Fibroblast of skin of abdomen (primary cell): ENCODE measurements around the gene ARHGEF10L.
A peak's percentile ranks its signal among the peaks of the same experiment; 100 is the strongest.

ENCODE experiments used
- DNase-seq: peaks from one replicate; pipeline ENCODE4 v3.0.0-alpha.2; 2013

ARHGEF10L gene

DNA sequence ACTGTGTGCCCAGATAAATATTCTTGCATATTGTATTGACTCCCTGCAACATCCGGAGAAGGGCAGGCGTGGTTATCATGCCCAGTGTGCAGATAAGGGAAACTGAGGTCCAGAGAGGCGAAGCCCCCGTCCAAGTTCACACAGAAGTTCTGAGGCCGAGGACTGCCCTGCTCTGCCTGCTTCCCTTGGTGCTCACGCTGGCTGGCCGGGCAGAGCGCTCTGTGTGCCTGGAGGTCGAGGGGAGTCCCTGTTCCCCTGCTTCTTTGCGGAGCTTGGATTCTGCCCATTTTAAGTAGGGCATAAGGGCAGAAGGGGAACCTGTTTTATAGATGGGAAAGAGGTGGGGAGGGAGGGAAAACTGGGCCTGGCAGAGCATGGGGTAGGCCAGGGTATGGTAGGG lies 122.8 kb downstream of the ARHGEF10L start:
- DNase-seq, result no peak

DNA sequence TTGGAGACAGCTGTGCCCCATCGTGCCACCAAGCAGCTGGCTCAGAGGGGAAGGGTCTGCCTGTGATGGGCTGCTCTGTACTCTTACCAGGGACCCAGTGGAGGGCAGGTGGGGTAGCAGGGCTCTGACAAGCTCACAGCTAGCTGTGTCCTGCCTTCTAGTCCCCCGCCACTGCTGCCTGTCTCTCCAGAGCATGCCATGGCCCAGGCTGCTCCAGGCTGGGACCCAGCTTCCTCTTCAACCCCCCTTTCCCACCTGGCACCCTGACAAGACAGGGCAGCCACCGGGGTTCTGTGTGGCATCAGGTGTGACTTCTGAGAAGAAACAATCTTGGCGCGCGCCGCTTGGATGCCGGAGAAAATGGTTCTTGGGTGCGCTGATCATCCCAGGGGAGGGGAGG lies 123.3 kb downstream of the ARHGEF10L start:
- no peak for DNase-seq

DNA sequence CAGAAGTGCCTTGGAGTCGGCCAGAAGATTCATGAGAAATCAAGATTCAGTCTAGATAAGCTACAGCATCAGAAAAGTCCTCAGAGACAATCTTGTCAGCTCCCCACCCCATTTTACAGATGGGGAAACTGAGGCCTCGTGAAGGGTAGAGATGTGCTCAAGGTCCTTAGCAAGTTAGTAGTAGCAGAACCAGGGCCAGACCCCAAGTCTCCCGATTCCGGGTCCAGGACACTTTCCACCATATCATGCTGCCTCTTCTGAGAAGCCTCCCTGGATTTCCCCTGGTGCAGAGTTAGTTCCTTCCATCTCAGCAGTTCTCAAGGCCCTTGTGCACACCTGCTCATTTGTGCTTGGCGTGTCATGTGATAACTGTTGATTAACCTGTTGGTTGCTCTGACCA lies 124.1 kb downstream of the ARHGEF10L start:
- no peak for DNase-seq

GRCh38 chr1:17664322-17664721 lies 124.8 kb downstream of the ARHGEF10L start:
- DNase-seq, result no peak

DNA sequence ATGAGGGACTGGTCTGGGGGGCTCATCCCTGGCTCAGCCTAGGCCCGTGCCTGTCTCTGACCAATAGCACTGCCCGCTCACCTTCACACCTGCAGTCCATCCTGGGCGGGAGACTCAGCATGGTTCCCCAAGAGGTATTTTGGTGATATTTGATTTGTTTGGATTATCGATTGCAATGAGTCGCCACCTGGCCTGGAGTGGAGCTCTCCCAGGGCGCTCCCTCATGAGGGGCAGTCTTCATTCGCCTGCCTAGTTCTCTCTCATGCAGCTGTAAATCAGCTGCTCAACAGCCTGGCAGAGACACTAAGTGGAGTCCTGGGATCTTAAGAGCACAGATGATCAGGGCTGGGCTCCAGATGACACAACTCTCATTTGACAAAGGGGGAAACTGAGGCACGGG lies 125.6 kb downstream of the ARHGEF10L start:
- DNase-seq, result no peak

- no peak for DNase-seq
These were observed 126.6 kb downstream of the ARHGEF10L start for GRCh38 chr1:17665950-17666720.

DNA sequence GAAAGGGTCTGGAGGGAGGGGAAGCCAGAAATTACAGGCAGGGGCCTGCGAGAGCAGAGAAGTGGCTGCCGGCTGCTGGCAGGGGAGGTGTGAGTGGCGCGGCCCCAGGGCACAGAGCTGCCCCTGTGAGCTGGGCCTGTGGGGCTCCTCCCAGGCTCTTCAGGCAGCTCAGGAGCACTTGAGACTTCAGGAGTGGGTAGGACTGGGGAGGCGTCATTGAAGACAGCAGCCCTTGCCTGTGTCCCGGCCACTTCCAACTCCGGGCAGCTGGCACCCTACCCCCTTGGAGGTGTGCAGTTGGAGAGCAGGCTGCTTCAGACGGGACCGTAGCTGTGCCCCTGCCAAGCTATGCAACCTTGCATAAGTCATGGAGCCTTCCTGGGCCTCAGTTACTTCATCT lies 128.1 kb downstream of the ARHGEF10L start:
- DNase-seq, result no peak

DNA sequence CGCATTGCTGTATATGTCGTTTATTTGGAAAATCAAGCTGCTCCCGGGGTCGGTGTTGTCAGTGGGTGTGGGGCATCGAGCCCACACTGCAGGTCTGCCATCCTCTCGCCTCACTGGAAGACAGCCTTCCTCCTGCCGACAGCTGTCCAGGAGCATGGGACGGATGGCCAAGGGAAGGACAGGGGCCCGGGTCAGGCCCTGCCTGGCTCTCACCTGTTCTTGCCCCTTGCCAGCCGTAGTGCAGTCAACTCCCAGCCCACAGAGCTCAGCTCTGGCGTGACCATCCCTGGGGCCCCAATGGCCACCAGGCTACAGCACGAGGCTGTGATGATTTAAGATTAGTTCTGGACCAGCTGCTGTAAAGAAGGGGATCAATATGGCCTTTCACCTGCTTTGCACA lies 128.7 kb downstream of the ARHGEF10L start:
- DNase-seq, result no peak

DNA sequence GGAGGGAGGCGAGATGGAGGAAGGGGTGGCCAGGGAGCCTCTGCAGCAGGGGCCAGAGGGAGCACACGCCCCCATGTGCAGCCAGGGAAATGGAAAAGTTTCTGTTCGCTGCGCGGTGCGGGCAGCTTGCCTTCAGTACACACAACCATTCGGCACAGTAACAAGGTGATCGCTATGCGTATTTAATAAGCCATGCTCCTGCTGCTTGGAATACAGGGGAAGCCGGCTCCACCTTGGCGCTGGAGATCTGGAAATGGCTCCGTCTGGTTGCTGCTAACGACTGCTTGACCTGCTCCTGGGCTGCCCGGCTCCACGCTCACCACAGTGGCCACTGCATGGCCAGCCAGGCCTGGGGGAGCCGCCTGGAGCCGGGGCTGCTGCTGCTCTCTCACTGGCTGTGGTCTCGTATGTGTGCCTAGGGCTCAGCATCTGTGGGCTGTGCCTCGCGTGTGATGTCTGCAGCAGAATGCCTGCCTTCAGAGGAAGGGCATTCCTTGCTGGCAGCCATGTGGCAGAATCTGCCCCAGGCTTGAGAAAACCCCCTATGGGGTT lies 129.2 kb downstream of the ARHGEF10L start:
- no peak for DNase-seq

- no peak for DNase-seq
These were observed 129.8 kb downstream of the ARHGEF10L start for GRCh38 chr1:17669305-17669704.

DNA sequence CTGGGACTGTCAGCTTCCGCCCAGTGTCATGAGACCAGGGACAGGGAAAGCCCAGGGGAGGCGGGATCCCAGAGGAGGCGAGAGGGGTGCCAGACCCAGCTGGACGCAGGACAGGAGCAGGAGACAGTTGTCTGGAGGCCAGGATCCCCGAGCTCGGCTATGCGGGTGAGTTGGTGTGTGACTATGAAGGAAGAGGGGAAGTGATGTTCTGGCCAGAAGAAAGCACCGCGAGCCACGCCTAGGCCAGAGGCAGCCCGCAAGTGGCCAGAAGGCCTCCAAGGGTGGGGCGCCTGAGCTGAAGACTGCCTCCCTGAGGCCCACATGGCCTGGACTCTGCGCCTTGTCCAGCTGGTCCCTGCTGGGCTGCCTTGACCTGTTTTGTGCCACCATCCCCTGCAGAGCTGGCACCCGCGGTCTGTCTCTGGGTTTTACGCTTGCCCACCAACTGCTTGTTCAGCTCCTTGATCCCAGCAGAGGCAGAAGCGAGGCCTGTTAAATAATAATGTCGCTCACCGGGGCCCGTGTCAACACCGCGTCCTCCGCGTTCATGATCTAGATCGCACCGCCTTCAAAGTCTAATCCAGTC lies 130.5 kb downstream of the ARHGEF10L start:
- DNase-seq, result no peak

DNA sequence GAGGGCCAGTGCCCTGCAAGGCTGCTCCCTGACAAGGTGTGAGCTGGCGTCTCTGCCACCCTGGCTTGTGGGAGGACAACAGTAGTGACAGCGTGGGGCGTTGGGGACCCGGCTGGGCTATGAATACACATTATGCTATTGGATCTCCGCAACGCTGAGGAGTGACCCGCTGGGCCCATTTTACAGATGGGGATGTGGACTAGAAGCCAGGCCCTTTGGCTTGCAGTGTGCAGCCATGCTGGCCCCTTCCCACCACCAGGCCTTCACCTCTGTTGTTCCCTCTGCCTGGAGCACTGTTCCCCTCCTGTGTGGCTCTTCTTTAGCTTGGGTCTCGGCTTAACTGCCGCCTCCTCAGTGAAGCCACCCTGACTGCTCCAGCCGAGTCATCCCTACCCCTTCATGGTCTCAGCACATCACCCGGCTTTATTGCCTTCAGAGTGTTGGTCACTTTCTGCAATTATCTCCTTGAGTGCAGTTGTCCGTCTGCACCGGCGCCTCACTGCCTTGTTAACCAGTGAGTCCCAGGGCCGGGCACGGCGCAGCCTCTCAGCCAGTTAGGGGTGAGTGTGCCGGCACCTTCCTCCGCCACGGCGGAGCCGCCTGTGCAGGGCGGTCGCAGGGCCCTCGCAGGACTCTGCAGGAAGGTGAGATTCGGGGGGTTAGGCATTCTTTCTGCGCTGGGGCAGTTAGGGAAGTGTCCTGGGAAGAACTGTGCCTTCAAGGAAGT lies 131.3 kb downstream of the ARHGEF10L start:
- no peak for DNase-seq

DNA sequence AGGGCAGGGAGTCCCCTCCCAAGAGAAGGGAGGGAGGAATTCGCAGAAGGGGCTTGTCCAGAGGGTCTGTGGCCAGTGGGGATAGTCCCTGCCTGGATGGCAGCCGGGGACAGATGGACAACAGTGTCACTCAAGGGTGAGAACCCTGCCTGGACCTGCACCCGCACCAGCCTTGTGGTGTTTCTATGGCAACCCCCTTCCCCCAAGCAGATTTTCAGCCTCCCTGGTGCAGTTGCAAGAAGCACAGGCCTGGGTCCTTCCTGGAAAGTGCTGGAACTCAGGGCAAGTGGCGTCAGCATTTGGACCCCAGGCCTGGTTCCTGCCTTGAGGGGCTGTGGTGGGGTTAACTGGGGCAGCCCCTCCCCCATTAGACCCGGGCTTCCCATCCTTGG lies 131.8 kb downstream of the ARHGEF10L start:
- no peak for DNase-seq

- no peak for DNase-seq
These were observed 132.2 kb downstream of the ARHGEF10L start for GRCh38 chr1:17671741-17672140.

GRCh38 chr1:17672226-17672625 lies 132.7 kb downstream of the ARHGEF10L start:
- no peak for DNase-seq

- DNase-seq, result no peak
These were observed 134.0 kb downstream of the ARHGEF10L start for GRCh38 chr1:17673329-17674072.

GRCh38 chr1:17674726-17675500 lies 135.4 kb downstream of the ARHGEF10L start:
- peak; percentile 25 for DNase-seq

- DNase-seq, result no peak
These were observed 136.2 kb downstream of the ARHGEF10L start for GRCh38 chr1:17675744-17676143.

DNA sequence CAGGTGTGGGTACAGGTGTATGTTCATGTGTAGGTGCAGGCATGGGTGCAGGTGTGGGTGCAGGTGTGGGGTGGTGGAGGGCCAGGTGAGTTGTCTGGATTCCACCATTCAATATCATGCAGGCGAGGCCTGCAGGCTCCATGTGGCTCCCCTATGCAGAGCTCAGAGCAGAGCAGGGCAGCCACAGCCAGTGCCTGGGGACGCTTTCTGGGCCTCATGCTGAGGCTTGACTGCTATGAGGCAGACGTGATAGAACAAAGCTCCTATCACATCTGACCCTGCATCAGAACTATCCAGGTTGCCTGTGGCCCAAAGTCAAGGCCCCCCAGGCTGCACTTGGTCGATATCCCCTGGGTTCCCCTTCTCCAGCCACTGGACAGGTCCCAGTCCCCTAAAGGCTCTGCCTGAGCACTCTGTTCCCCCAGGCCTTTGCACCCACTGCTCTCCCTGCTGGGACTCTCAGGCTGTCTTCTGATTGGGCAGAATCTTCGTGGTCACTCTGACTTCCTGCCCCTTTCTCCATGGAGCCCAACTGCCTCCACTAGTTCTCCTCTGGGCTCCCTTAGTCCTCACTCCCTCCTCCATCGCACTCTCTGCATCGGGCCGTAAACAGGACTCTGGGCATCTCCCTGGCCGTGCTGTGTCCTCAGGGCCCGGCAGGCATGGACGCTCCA lies 137.0 kb downstream of the ARHGEF10L start:
- DNase-seq, result no peak

DNA sequence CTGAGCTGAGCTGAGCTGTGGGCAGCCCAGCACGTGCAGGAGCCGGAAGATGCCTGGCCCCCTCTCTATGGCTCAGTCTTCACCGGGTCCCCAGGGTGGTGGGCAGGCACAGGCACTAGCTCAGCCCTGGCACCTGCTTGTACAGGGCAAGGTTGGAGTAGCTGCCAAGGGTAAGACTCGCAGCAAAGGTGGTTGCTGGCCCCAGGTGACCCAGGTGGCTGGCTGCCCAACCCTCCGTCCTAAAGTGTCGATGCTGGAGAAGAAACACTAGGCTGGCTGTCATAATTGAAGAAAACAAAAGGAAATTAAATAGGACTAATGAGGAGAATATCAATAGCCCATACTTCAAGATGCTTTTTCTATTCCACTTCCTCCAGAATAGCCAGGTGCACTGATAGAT lies 138.5 kb downstream of the ARHGEF10L start:
- DNase-seq, result no peak

DNA sequence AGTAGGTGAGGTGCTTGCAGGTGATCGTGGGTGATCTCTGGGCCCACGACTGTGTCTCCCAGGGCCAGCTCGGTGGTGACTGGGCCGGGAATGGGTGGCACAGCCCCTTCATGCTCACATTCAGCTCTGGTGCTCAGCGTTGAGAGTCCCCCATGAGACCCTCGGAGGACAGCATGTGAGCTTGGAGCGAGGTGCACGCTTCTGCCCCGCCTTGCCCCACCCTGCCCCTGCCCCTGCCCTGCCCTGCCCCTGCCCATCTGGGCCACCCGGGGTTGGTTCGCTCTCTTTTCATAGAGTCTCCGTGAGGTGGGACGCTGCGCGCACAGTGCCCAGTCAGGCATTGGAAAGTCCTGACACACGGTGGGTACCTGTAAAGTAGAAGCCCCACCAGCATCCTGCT lies 140.4 kb downstream of the ARHGEF10L start:
- DNase-seq, result no peak
